HEK293 (cell line): ENCODE measurements around the gene STAB1.

Experiments used
- MZF1 ChIP-seq: fragments of 450-650 bp; formaldehyde crosslinking; IDR thresholded peaks from 2 replicates; pipeline ENCODE4 v1.5.1; 2017; ENCODE audit warnings: missing biosample characterization, missing genetic modification characterization, borderline replicate concordance
- ZNF121 ChIP-seq: fragments of 450-650 bp; formaldehyde crosslinking; IDR thresholded peaks from 2 replicates; pipeline ENCODE4 v1.5.1; 2016; ENCODE audit warnings: missing biosample characterization, missing genetic modification characterization
- ZNF184 ChIP-seq: fragments of 450-650 bp; IDR thresholded peaks from 2 replicates; pipeline ENCODE4 v1.5.1; 2018; ENCODE audit warnings: missing biosample characterization, mild to moderate bottlenecking, missing genetic modification characterization

GRCh38 chr3:52531860-52532516 is 36.9 kb downstream of the STAB1 start:
- TF ChIP-seq ZNF184 (tag by site-specific recombination) (no peak), ZNF121 (tag by site-specific recombination) (no peak), MZF1 (tag by site-specific recombination) (no peak)
